A673 (cell line): ENCODE results near the gene COQ6. TPM values are rescaled to one million over a fixed set of nuclear protein-coding genes. Genes with fewer than 3 reads are reported as not detected.

Experiments
- Bru-seq: library from RNA; stranded (reverse); fragments of 400-500 nt; gene quantifications from one replicate; lab custom pipeline; 2021; lab: Mats Ljungman, UMichigan
- BruChase-seq, 2 experiments: library from RNA; stranded (reverse); fragments of 400-500 nt; gene quantifications; one replicate each; lab custom pipeline; 2021; lab: Mats Ljungman, UMichigan
- BruUV-seq: library from RNA; stranded (reverse); fragments of 400-500 nt; replicated peaks from 2 replicates; lab custom pipeline; 2021; lab: Mats Ljungman, UMichigan
- CTCF ChIA-PET: fragments of 300-600 bp; sonication (Branson Sonifier 250); formaldehyde crosslinking; loops from one replicate; lab custom pipeline; 2022; ENCODE audit warnings: antibody characterized with exemption; lab: Charles Lee
- POLR2A ChIA-PET: fragments of 300-600 bp; sonication (Branson Sonifier 250); formaldehyde crosslinking; loops from one replicate; lab custom pipeline; 2022; ENCODE audit warnings: antibody characterized with exemption; ENCODE audit not compliant: low non-redundant PET; lab: Charles Lee
- DNase-seq: peaks from one replicate; pipeline ENCODE4 v3.0.0-alpha.2; 2015; ENCODE audit warnings: low spot score
- H3K27ac ChIP-seq: fragments of 200-600 bp; sonication (generic); 2 replicates; pipeline ENCODE4 v1.5.1; 2016; ENCODE audit warnings: mixed run types, low read depth, mild to moderate bottlenecking, mixed read lengths, antibody characterized with exemption, low read length; ENCODE audit not compliant: poor library complexity, severe bottlenecking
- H3K27me3 ChIP-seq: fragments of 200-600 bp; sonication (generic); replicated peaks from 2 replicates; pipeline ENCODE4 v1.6.1; 2017; ENCODE audit warnings: mixed run types, low read depth, mild to moderate bottlenecking, mixed read lengths, antibody characterized with exemption, low read length; ENCODE audit not compliant: insufficient read depth, poor library complexity
- H3K36me3 ChIP-seq: fragments of 200-600 bp; sonication (generic); 2 replicates; pipeline ENCODE4 v1.6.1; 2016; ENCODE audit warnings: mixed run types, mild to moderate bottlenecking, mixed read lengths, antibody characterized with exemption, low read length; ENCODE audit not compliant: insufficient read depth, poor library complexity, severe bottlenecking
- H3K4me1 ChIP-seq: fragments of 200-600 bp; sonication (generic); 2 replicates; pipeline ENCODE4 v1.6.1; 2017; ENCODE audit warnings: mixed run types, mild to moderate bottlenecking, mixed read lengths, antibody characterized with exemption, low read length; ENCODE audit not compliant: insufficient read depth, poor library complexity, severe bottlenecking
- H3K4me3 ChIP-seq: fragments of 200-600 bp; sonication (generic); 2 replicates; pipeline ENCODE4 v1.5.1; 2016; ENCODE audit warnings: low read depth, mixed run types, mild to moderate bottlenecking, mixed read lengths, low read length; ENCODE audit not compliant: poor library complexity, severe bottlenecking
- H3K9me3 ChIP-seq: fragments of 200-600 bp; sonication (generic); 2 replicates; pipeline ENCODE4 v1.6.1; 2016; ENCODE audit warnings: mixed run types, low read depth, mild to moderate bottlenecking, mixed read lengths, antibody characterized with exemption, low read length; ENCODE audit not compliant: poor library complexity, severe bottlenecking
- EZH2 ChIP-seq: fragments of 200-600 bp; sonication (generic); IDR thresholded peaks from 2 replicates; pipeline ENCODE4 v1.6.1; 2017; ENCODE audit warnings: borderline replicate concordance, low read depth, mild to moderate bottlenecking, mixed read lengths, antibody characterized with exemption, low read length; ENCODE audit not compliant: poor library complexity, severe bottlenecking
- intact Hi-C: fragments of 100-400 bp; cut with micrococcal nuclease; formaldehyde crosslinking; loops from one replicate; pipeline ENCODE4 v1.10.0; 2022; ENCODE audit not compliant: unreplicated experiment
- long read RNA-seq: library from polyadenylated mRNA; stranded (forward); transcript quantifications from one replicate; pipeline ENCODE4 v2.0.0, GENCODE V29; 2022
- total RNA-seq: library from RNA; stranded (reverse); gene quantifications from 2 replicates; pipeline ENCODE4 v1.2.3, GENCODE V29; 2021
- TF ChIP-seq, protein P1 (sequence below): fragments of 300-800, 200-600 bp; sonication (generic); conservative IDR thresholded peaks from 2 replicates; pipeline ENCODE4 v1.5.1; 2017; ENCODE audit warnings: low read depth, mild to moderate bottlenecking, antibody characterized with exemption, low read length, moderate library complexity, mixed read lengths

COQ6 gene
- 23.7 and 24.5 TPM in 2 replicates for total RNA-seq
- Bru-seq, nascent RNA: percentile 64 among the genes with signal in this experiment
- percentile 62 among the genes with signal in this experiment for BruChase-seq, experiment 1, labeled RNA remaining after a 2-hour chase
- percentile 59 among the genes with signal in this experiment for BruChase-seq, experiment 2, labeled RNA remaining after a 6-hour chase
- long read RNA-seq, transcript COQ6-201 (12 exons, 2,118 nt): major isoform, 57 of 74 reads
- long read RNA-seq, partial matches to known transcripts: 1 of 74 reads
- long read RNA-seq, other reads (novel, unspliced or antisense): 15 of 74 reads

DNA sequence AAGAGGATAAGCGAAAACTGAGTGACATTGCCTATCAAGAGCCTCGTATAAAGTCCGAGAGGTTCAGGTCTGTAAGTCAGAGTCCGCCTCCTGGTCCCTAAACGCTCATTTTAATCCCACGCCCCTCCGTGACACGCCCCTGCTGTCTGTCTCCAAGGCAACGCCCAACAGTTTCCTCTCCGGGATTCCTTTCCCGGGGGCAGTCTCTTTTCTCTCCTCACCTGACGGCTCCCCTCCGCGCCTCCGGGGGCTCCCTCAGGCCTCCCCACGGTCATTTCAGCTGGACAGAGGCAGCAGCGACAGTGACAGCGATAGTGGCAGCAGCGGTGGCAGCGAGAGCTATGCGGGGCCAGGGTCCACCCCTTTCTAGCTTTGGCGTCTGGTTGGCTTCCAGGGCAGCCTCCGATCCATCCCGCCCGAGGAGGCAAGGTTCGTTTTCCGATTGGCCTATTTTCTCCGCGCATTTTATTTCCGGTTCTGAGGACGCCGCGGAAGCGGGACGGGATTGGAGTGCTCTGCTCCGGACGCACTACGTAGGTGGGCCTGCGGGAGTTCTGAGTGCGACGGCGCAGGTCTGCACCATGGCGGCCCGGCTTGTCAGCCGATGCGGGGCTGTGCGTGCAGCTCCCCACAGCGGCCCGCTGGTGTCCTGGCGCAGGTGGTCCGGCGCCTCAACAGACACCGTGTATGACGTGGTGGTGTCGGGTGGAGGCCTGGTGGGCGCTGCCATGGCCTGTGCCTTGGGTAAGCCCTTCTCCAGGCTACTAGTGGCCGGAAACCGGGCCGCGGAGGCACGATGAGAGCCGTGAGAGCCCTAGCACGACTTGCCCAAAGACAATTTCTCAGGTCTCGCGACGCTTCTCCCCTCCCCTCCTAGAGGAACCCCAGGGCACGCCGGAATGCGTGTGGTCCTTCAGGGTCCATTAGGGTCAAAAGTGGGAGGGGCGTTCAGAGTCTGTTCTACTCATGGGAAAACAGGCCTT lies at the start of gene COQ6, which contains the start of gene FAM161B:
Gene COQ6, plus strand, starts transcription at position 551 of the 983 bp plus-strand sequence. Its CDS starts 31 bp downstream, at position 582.
Gene FAM161B, minus strand, starts transcription at position 343 of the 983 bp plus-strand sequence. Its CDS starts 68 bp downstream, at position 275.
- no TSS peak for BruUV-seq
- ChIA-PET POLR2A (no interaction called here), CTCF (no interaction called here)
- Histone ChIP-seq H3K9me3 (no peaks in the 10 kb centered on the region), H3K27me3 (no peaks in the 10 kb centered on the region), H3K4me3 (peak within 1 kb of the TSS; percentile 62), H3K36me3 (peaks cover 6% of the 10 kb centered on the region), H3K27ac (peak within 1 kb of the TSS; percentile 70), H3K4me1 (no peaks in the 10 kb centered on the region)
- intact Hi-C loops: no loop called here
- TF ChIP-seq, protein P1, sequence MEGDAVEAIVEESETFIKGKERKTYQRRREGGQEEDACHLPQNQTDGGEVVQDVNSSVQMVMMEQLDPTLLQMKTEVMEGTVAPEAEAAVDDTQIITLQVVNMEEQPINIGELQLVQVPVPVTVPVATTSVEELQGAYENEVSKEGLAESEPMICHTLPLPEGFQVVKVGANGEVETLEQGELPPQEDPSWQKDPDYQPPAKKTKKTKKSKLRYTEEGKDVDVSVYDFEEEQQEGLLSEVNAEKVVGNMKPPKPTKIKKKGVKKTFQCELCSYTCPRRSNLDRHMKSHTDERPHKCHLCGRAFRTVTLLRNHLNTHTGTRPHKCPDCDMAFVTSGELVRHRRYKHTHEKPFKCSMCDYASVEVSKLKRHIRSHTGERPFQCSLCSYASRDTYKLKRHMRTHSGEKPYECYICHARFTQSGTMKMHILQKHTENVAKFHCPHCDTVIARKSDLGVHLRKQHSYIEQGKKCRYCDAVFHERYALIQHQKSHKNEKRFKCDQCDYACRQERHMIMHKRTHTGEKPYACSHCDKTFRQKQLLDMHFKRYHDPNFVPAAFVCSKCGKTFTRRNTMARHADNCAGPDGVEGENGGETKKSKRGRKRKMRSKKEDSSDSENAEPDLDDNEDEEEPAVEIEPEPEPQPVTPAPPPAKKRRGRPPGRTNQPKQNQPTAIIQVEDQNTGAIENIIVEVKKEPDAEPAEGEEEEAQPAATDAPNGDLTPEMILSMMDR: peak; percentile 40; the same call in 1 of the 2 replicates
- TF ChIP-seq EZH2: no peak
- peak; percentile 99 for DNase-seq

DNA sequence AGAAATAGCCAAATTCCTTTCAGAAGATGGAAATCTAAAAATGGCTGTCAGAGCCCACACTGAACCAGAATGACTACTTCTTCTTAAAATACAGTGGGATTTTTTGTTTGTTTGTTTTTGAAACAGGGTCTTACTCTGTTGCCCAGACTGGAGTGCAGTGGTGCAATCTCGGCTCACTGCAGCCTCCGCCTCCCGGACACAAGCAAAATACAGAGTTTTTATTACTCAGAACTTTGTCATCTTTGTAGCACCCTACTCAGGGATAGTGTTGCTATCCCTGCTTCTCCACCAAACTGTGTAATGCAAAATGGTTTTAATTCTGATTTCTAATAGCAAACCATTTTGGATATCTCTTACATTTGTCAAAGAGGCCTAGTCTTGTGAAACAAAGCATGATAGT lies 47.1 kb upstream of the COQ6 start:
- BruUV-seq: no TSS peak

DNA sequence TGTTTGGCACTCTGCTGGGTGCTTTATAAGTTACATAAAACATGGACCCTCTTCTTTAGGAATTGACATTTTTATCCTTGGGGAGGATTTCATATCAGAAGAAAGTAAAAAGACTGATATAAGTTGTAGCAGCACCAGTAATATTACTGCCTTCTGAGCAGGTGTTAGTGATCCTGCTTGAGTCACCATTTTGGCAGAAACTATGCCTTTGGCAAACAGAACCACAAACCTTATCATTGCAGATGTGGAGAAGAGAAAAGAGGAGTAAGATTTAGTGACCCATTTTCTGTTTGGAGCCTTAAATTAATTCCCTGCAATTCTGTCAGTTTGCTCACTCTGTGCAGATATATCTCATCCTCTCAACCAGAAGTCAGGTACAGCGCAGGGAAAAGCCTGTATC lies 40.4 kb upstream of the COQ6 start:
- Histone ChIP-seq H3K36me3 (peaks cover 71% of the 10 kb centered on the region), H3K9me3 (no peaks in the 10 kb centered on the region), H3K27me3 (no peaks in the 10 kb centered on the region), H3K4me3 (no peak overlapping the region), H3K27ac (no peak overlapping the region), H3K4me1 (no peaks in the 10 kb centered on the region)
- TF ChIP-seq, protein P1: no peak
- TF ChIP-seq EZH2: no peak
- BruUV-seq: no TSS peak
- ChIA-PET POLR2A (no interaction called here), CTCF (no interaction called here)
- DNase-seq: no peak
- intact Hi-C loops: no loop called here

More for the DNA sequence above, 47.1 kb upstream of the COQ6 start:
- Histone ChIP-seq H3K36me3 (peaks cover 72% of the 10 kb centered on the region), H3K4me3 (no peak overlapping the region), H3K4me1 (no peaks in the 10 kb centered on the region), H3K9me3 (no peaks in the 10 kb centered on the region), H3K27ac (no peak overlapping the region), H3K27me3 (no peaks in the 10 kb centered on the region)
- TF ChIP-seq, protein P1: no peak
- no peak for TF ChIP-seq EZH2
- CTCF ChIA-PET: no interaction called here
- POLR2A ChIA-PET: no interaction called here
- intact Hi-C loops: no loop called here
- no peak for DNase-seq
